ENCODE results near the gene MYRFL.

DNA sequence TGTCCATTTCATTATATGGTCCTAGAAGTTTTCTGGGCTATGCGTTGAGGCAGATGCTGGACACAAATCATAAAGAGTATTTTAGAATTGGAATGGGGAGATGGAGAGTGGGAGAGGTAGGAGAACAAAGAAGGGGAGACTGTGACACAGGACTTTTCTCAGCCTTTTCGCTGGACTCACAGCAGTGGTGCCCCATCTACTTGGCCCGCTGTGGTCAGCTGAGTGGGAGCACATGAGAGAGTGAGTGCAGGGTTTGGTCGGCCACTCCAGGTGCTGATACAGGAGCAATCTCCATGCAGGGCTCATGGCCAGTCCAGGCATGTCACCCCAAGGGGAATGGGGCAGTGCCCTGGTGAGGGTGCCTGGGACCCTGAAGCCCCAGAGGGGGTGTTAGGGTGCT is 109.0 kb downstream of the MYRFL start:
- TF ChIP-seq, protein P1, sequence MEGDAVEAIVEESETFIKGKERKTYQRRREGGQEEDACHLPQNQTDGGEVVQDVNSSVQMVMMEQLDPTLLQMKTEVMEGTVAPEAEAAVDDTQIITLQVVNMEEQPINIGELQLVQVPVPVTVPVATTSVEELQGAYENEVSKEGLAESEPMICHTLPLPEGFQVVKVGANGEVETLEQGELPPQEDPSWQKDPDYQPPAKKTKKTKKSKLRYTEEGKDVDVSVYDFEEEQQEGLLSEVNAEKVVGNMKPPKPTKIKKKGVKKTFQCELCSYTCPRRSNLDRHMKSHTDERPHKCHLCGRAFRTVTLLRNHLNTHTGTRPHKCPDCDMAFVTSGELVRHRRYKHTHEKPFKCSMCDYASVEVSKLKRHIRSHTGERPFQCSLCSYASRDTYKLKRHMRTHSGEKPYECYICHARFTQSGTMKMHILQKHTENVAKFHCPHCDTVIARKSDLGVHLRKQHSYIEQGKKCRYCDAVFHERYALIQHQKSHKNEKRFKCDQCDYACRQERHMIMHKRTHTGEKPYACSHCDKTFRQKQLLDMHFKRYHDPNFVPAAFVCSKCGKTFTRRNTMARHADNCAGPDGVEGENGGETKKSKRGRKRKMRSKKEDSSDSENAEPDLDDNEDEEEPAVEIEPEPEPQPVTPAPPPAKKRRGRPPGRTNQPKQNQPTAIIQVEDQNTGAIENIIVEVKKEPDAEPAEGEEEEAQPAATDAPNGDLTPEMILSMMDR (IDR thresholded peaks at IDR 0.05) = no peak
- TF ChIP-seq EP300 (IDR thresholded peaks at IDR 0.05) (no peak), POLR2A (IDR thresholded peaks at IDR 0.05; ENCODE audit: low read depth) (no peak)
